ENCODE results near the gene RGPD5. TPM values are rescaled to one million over a fixed set of nuclear protein-coding genes. Genes with fewer than 3 reads are reported as not detected.
"Not testable (repeated sequence)": the region's sequence is repeated elsewhere in the genome, so short reads cannot be mapped to it uniquely, and the experiment has no call there.

Gene RGPD5
- total RNA-seq, 1 experiment from 2014 or later = 11.4 TPM

DNA sequence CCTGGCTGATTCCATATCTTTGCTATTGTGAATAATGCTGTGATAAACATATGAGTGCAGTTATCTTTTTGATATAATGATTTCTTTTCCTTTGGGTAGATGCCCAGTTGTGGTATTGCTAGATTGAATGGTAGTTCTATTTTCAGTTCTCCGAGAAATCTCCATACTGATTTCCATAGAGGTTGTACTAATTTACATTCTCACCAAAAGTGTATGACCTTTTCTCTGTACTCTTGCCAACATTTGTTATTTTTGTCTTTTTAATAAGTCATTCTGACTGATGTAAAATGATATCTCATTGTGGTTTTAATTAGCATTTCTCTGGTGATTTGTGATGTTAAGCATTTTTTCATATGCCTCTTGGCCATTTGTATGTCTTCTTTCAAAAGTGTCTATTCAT, 88.0 kb downstream of the RGPD5 start:
- not testable (repeated sequence) for H3K79me2 ChIP-seq (ENCODE audit: low read length); H3K27ac ChIP-seq (ENCODE audit: low read length); H2AFZ ChIP-seq (ENCODE audit: low read length); H3K4me2 ChIP-seq (ENCODE audit: low read depth, low read length, poor library complexity, severe bottlenecking); H3K9me3 ChIP-seq (ENCODE audit: low read length); H3K4me3 ChIP-seq (ENCODE audit: low read length); H3K4me1 ChIP-seq (ENCODE audit: low read length); H3K9me2 ChIP-seq (replicated peaks; ENCODE audit: insufficient read depth, low read length); H3K9ac ChIP-seq (ENCODE audit: low read length); H4K20me1 ChIP-seq (ENCODE audit: insufficient read depth, low read depth, low read length); H3K36me3 ChIP-seq (ENCODE audit: insufficient read depth, low read length); DNase-seq; H3K27me3 ChIP-seq (ENCODE audit: low read length)

- H3K4me1 ChIP-seq (ENCODE audit: low read length); H3K9me3 ChIP-seq (ENCODE audit: low read length); H3K36me3 ChIP-seq (ENCODE audit: insufficient read depth, low read length); H3K79me2 ChIP-seq (ENCODE audit: low read length); H3K4me2 ChIP-seq (ENCODE audit: low read depth, low read length, poor library complexity, severe bottlenecking); H4K20me1 ChIP-seq (ENCODE audit: insufficient read depth, low read depth, low read length); H3K27ac ChIP-seq (ENCODE audit: low read length); H3K9ac ChIP-seq (ENCODE audit: low read length); H2AFZ ChIP-seq (ENCODE audit: low read length); DNase-seq; H3K27me3 ChIP-seq (ENCODE audit: low read length); H3K9me2 ChIP-seq (replicated peaks; ENCODE audit: insufficient read depth, low read length); H3K4me3 ChIP-seq (ENCODE audit: low read length): not testable (repeated sequence)
Measured at GRCh38 chr2:109888414-109888813, 94.3 kb downstream of the RGPD5 start.

DNA sequence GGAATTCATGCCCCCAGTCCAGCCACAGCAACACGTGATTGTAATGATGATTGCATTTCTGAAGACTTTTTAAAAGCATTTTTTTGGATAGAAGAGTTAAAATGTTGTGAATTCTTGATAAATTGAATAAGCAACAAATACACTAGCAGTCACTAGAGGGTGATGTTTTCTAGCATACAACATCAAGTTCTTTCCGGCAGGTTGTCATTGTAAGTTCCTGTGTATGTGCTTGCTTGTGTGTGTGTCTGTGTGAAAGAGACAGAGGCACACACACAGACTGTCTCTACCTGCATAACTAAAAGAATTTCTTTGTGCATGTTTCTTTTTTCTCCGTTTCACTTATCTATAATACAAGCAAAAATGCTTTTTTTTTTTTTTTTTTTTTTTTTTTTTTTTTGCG, 95.8 kb downstream of the RGPD5 start:
- H3K4me3 ChIP-seq (ENCODE audit: low read length); H3K4me2 ChIP-seq (ENCODE audit: low read depth, low read length, poor library complexity, severe bottlenecking); H3K79me2 ChIP-seq (ENCODE audit: low read length); H3K9me2 ChIP-seq (replicated peaks; ENCODE audit: insufficient read depth, low read length); H3K9me3 ChIP-seq (ENCODE audit: low read length); H3K27me3 ChIP-seq (ENCODE audit: low read length); H2AFZ ChIP-seq (ENCODE audit: low read length); H3K27ac ChIP-seq (ENCODE audit: low read length); H3K4me1 ChIP-seq (ENCODE audit: low read length); H3K36me3 ChIP-seq (ENCODE audit: insufficient read depth, low read length); H4K20me1 ChIP-seq (ENCODE audit: insufficient read depth, low read depth, low read length); H3K9ac ChIP-seq (ENCODE audit: low read length); DNase-seq: not testable (repeated sequence)

DNA sequence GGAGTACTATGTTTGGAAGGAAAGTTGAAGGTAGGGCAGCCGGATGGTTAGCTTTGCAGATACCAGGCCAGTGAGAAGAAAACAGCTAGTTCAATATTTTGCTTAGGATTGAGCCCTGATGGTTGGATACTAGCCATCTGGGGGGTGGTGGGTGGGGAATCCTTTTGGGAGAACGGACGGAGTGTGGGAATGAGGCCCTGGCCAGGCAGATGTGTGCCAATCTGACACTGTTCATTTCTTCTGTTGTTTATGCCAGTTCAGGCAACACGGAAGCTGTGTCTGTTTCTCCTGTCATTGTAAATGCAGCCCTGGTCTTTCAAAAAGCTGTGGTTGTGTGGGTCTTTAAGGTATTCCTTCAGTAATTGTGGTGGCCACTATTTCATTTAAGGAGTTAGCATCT, 96.9 kb downstream of the RGPD5 start:
- not testable (repeated sequence) for H3K4me3 ChIP-seq (ENCODE audit: low read length); H3K9me2 ChIP-seq (replicated peaks; ENCODE audit: insufficient read depth, low read length); H3K27ac ChIP-seq (ENCODE audit: low read length); H2AFZ ChIP-seq (ENCODE audit: low read length); DNase-seq; H3K9ac ChIP-seq (ENCODE audit: low read length); H3K36me3 ChIP-seq (ENCODE audit: insufficient read depth, low read length); H4K20me1 ChIP-seq (ENCODE audit: insufficient read depth, low read depth, low read length); H3K27me3 ChIP-seq (ENCODE audit: low read length); H3K4me2 ChIP-seq (ENCODE audit: low read depth, low read length, poor library complexity, severe bottlenecking); H3K9me3 ChIP-seq (ENCODE audit: low read length); H3K4me1 ChIP-seq (ENCODE audit: low read length); H3K79me2 ChIP-seq (ENCODE audit: low read length)

DNA sequence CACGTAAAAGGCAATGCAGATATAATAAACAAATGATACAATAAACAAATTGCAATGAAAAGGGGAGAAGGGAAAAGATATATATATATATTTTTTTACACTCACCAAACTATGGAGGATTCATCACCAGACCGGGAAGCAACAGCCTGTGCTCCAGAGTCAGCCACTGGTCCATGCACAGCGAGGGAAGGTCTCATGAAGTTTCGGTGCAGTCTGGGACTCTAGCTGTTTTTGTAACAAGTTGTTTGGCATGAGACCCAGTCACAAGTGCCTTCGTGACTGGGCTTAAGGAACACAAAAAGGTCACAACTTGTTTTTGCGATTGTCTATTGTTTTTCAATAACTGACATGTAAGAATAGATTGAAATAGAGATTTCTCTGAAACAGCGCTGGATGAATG, 99.6 kb downstream of the RGPD5 start:
- not testable (repeated sequence) for H3K4me2 ChIP-seq (ENCODE audit: low read depth, low read length, poor library complexity, severe bottlenecking); H3K9me2 ChIP-seq (replicated peaks; ENCODE audit: insufficient read depth, low read length); H3K36me3 ChIP-seq (ENCODE audit: insufficient read depth, low read length); H2AFZ ChIP-seq (ENCODE audit: low read length); H3K4me1 ChIP-seq (ENCODE audit: low read length); H4K20me1 ChIP-seq (ENCODE audit: insufficient read depth, low read depth, low read length); H3K9me3 ChIP-seq (ENCODE audit: low read length); H3K9ac ChIP-seq (ENCODE audit: low read length); H3K27ac ChIP-seq (ENCODE audit: low read length); H3K4me3 ChIP-seq (ENCODE audit: low read length); H3K79me2 ChIP-seq (ENCODE audit: low read length); H3K27me3 ChIP-seq (ENCODE audit: low read length); DNase-seq

DNA sequence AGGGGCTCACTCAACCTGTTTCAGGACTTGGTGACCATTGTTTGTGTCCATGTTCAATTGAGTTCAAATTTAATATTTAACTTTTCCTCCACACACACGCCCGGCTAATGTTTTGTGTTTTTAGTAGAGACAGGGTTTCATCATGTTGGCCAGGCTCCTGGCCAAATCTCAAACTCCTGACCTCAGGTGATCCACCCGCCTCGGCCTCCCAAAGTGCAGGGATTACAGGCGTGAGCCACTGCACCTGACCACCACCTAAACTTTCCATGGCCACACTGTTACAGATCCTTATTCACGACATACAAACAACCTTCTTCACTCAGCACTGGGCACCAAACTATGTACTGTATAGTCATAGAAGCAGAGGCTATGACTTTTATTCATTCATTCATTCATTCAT, 100.0 kb downstream of the RGPD5 start:
- not testable (repeated sequence) for DNase-seq; H4K20me1 ChIP-seq (ENCODE audit: insufficient read depth, low read depth, low read length); H3K36me3 ChIP-seq (ENCODE audit: insufficient read depth, low read length); H3K4me2 ChIP-seq (ENCODE audit: low read depth, low read length, poor library complexity, severe bottlenecking); H3K4me3 ChIP-seq (ENCODE audit: low read length); H3K79me2 ChIP-seq (ENCODE audit: low read length); H3K9me2 ChIP-seq (replicated peaks; ENCODE audit: insufficient read depth, low read length); H3K9ac ChIP-seq (ENCODE audit: low read length); H3K27me3 ChIP-seq (ENCODE audit: low read length); H2AFZ ChIP-seq (ENCODE audit: low read length); H3K27ac ChIP-seq (ENCODE audit: low read length); H3K4me1 ChIP-seq (ENCODE audit: low read length); H3K9me3 ChIP-seq (ENCODE audit: low read length)

DNA sequence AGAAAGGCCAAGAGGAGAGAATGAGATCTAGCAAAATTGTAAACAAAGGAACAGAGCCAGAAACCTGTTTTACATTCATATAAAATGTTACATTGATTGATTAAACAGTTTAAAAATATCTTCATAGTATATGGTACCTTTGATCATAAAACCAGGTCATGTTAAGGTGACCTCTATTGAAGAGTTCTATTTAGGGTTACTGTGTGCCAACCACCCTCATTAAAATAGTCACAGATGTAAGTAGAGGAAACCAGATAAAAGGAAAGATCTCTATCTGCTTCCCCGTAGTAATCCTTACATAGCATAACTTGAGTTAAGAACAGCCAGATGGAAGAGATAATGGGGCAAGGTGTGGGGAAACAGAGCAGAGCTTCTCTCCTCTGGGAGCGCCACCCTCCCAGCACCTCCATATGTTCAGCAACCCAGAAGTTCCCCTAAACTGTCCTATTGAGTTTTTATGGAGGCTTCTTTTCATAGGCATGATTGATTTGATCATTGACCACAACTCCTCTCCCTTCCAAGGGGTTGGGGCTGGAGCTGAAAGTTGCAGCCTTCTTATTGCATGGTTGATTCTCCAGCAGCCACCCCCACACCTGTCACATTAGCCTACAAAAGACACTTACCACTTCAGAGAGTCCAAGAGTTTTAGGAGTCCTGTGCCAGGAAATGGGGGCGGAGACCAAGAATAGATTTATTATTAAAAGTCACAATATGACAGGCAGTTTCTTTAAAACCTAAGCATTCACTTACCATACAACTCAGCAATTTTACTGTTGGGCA, 101.2 kb downstream of the RGPD5 start:
- H4K20me1 ChIP-seq (ENCODE audit: insufficient read depth, low read depth, low read length); H3K79me2 ChIP-seq (ENCODE audit: low read length); H3K4me2 ChIP-seq (ENCODE audit: low read depth, low read length, poor library complexity, severe bottlenecking); H2AFZ ChIP-seq (ENCODE audit: low read length); H3K36me3 ChIP-seq (ENCODE audit: insufficient read depth, low read length); DNase-seq; H3K9me3 ChIP-seq (ENCODE audit: low read length); H3K9ac ChIP-seq (ENCODE audit: low read length); H3K9me2 ChIP-seq (replicated peaks; ENCODE audit: insufficient read depth, low read length); H3K4me1 ChIP-seq (ENCODE audit: low read length); H3K4me3 ChIP-seq (ENCODE audit: low read length); H3K27me3 ChIP-seq (ENCODE audit: low read length); H3K27ac ChIP-seq (ENCODE audit: low read length): not testable (repeated sequence)

- not testable (repeated sequence) for H2AFZ ChIP-seq (ENCODE audit: low read length); DNase-seq; H3K27ac ChIP-seq (ENCODE audit: low read length)
Measured at GRCh38 chr2:109896212-109896611, 102.1 kb downstream of the RGPD5 start.

More at GRCh38 chr2:109896212-109896611, 102.1 kb downstream of the RGPD5 start:
- H3K9ac ChIP-seq (ENCODE audit: low read length); H3K4me1 ChIP-seq (ENCODE audit: low read length); H3K4me3 ChIP-seq (ENCODE audit: low read length); H3K27me3 ChIP-seq (ENCODE audit: low read length); H3K9me2 ChIP-seq (replicated peaks; ENCODE audit: insufficient read depth, low read length); H3K4me2 ChIP-seq (ENCODE audit: low read depth, low read length, poor library complexity, severe bottlenecking); H4K20me1 ChIP-seq (ENCODE audit: insufficient read depth, low read depth, low read length); H3K79me2 ChIP-seq (ENCODE audit: low read length); H3K36me3 ChIP-seq (ENCODE audit: insufficient read depth, low read length); H3K9me3 ChIP-seq (ENCODE audit: low read length): not testable (repeated sequence)

All from Karpas-422 (cell line).